ENCODE data around the gene CCNK.

DNA sequence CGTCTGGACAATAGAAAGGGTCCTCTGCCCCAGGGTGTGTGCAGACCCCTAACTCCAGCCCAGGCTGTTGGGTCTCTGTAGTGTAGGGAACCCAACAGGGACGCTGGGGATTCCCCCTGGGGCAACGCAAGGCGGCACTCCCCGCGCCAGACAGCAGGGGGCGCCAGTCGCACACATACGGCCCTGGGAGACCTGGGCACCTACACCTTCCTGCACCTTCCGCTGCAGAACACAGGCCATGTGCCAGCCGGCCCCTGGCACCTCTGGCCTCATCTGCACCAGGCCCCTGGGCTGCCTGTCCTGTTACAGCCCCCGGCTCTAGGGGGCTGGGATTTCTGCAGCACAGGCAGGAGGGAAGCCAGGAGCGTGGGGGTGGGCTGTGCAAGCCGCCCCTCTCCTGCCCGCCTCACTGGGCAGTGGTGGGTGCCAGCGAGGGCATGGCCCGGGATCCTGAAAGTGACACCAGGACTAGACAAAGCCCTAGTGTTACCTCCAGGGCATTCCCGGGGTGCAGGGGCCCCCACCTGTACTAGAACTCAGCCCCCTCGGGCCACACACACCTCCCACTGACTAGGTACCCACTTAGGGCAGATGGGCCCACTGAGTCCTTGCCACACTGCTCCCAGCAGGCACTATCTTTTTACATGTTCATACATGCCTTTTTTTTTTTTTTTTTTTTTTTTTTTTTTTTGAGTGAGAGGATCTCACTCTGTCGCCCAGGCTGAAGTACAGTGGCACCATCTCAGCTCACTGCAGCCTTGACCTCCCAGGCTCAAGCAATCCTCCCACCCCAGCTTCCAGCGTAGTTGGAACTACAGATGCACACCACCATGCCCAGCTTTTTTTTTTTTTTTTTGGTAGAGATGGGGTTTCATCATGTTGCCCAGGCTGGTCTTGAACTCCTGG is 37.5 kb downstream of the CCNK start:
- TF ChIP-seq, protein P1, sequence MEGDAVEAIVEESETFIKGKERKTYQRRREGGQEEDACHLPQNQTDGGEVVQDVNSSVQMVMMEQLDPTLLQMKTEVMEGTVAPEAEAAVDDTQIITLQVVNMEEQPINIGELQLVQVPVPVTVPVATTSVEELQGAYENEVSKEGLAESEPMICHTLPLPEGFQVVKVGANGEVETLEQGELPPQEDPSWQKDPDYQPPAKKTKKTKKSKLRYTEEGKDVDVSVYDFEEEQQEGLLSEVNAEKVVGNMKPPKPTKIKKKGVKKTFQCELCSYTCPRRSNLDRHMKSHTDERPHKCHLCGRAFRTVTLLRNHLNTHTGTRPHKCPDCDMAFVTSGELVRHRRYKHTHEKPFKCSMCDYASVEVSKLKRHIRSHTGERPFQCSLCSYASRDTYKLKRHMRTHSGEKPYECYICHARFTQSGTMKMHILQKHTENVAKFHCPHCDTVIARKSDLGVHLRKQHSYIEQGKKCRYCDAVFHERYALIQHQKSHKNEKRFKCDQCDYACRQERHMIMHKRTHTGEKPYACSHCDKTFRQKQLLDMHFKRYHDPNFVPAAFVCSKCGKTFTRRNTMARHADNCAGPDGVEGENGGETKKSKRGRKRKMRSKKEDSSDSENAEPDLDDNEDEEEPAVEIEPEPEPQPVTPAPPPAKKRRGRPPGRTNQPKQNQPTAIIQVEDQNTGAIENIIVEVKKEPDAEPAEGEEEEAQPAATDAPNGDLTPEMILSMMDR (conservative IDR thresholded peaks at IDR 0.05) = peak; percentile 97
- no peak for TF ChIP-seq ZFX (IDR thresholded peaks at IDR 0.05)

Data from C4-2B (cell line).